Pancreas (tissue), 10 donors: ENCODE data around the gene PDLIM3. TPM values are rescaled to one million over a fixed set of nuclear protein-coding genes. Genes with fewer than 3 reads are reported as not detected.
A peak's percentile ranks its signal among the peaks of the same experiment; 100 is the strongest.

Experiments
- ATAC-seq, 4 donors: fragments of 200-7000 bp; cut with Tn5 transposase; one replicate each; pipeline versions ENCODE4 v1.8.0 to v1.9.1; 2020; ENCODE audit warnings: mild to moderate bottlenecking in 4 of 4, moderate library complexity in 4 of 4
- DNase-seq, 6 donors: peaks; one replicate each; pipeline ENCODE4 v3.0.0-alpha.2; 2020
- FAIRE-seq: peaks from 2 replicates; lab custom pipeline; 2012; peaks lifted over from hg19 to GRCh38; lab: Jason Lieb, UNC
- H3K27ac ChIP-seq, 4 donors: fragments of 200-600 bp; sonication (generic); 1 replicate in 3 of 4; 2 replicates in 1 of 4; pipeline versions ENCODE4 v1.5.0 to v1.8.0; 2020
- H3K27me3 ChIP-seq, 4 donors: fragments of 200-600 bp; one replicate each; pipeline ENCODE4 v1.8.0; 2021
- H3K36me3 ChIP-seq, 3 donors: fragments of 200-600 bp; sonication (generic) in 1 of 3; one replicate each; pipeline versions ENCODE4 v1.5.0 to v1.8.0; 2020 to 2021
- H3K4me1 ChIP-seq, 3 donors: fragments of 200-600 bp; one replicate each; pipeline ENCODE4 v1.8.0; 2021
- H3K4me3 ChIP-seq, 4 donors: fragments of 200-600 bp; sonication (generic) in 2 of 4; one replicate each; pipeline versions ENCODE4 v1.5.0 to v1.8.0; 2020 to 2021
- H3K9me3 ChIP-seq, 4 donors: fragments of 200-600 bp; one replicate each; pipeline ENCODE4 v1.8.0; 2021
- CTCF ChIP-seq, 4 donors: fragments of 200-600 bp; sonication (generic) in 3 of 4; IDR thresholded peaks; one replicate each; pipeline versions ENCODE4 v1.5.0 to v1.8.0; 2021; ENCODE audit warnings: antibody characterized with exemption in 4 of 4
- WGBS, 2 donors: extraction: QIAGEN DNeasy Blood & Tissue Kit; methylation state at CpG; one replicate each; pipeline ENCODE4 v1.1.7; 2013; 5-methylcytosine and 5-hydroxymethylcytosine counted together
- intact Hi-C, 3 donors: fragments of 100-400 bp; cut with DNase I; formaldehyde crosslinking; loops; one replicate each; pipeline versions ENCODE4 v1.11.1 to v1.14.2; 2022
- polyA plus RNA-seq, 2 donors: library from polyadenylated mRNA; stranded (reverse); fragments of 200-250 nt; gene quantifications; one replicate each; pipeline ENCODE4 v1.2.3, GENCODE V29; 2013
- total RNA-seq, 6 donors: library from RNA; stranded (reverse); fragmentation: NEBNext Ultra II Directional in 4 of 6; extraction: Animal tissue kit (Norgen Biotek cat#: 25700) in 4 of 6; gene quantifications; one replicate each; pipeline versions ENCODE4 v1.2.1 to v1.2.4, GENCODE V29; 2021 to 2023
- donor health status: healthy with polysubstance abuse.
- donor health status: DM: no; HTN: no; CAD: no; lungs with moderate emphysema.
- donor health status: DM: no; HTN: no; CAD: no.
- donor health status: control.
- donor health status: control.
- donor health status: Bipolar disorder and iron deficiency.
- donor health status: DM: yes; HTN: yes; CAD: no.
- donor health status: DM: no; HTN: no; CAD: no.
- donor health status: DM: no; HTN: no; CAD: no.
- donor health status: DM: yes; HTN: yes; CAD: no.

Gene PDLIM3
- total and polyA plus RNA-seq, 8 donors = 6.3 to 50.5 (median 18.9) TPM

- 70 to 82% methylated on average over 3 of the region's 3 CpGs for WGBS, 2 donors
- FAIRE-seq = no peak
- Histone ChIP-seq H3K36me3 (no peaks in the 10 kb centered on the region), H3K27me3 (no peaks in the 10 kb centered on the region), H3K4me1 (peaks cover 0 to 4% (median 0%) of the 10 kb centered on the region in 3 donors), H3K9me3 (no peaks in the 10 kb centered on the region), H3K4me3 (no peak overlapping the region), H3K27ac (no peak overlapping the region)
- intact Hi-C loops = no loop called here
- DNase-seq = no peak
- no peak for ATAC-seq
- TF ChIP-seq CTCF (IDR thresholded peaks at IDR 0.05) = no peak
These were observed 43.0 kb upstream of the PDLIM3 start for GRCh38 chr4:185578284-185578683.

- Histone ChIP-seq H3K27me3 (no peaks in the 10 kb centered on the region), H3K4me3 (no peak overlapping the region), H3K36me3 (no peaks in the 10 kb centered on the region), H3K4me1 (peaks cover 0 to 4% (median 0%) of the 10 kb centered on the region in 3 donors), H3K9me3 (no peaks in the 10 kb centered on the region), H3K27ac (peak overlapping the region in 3 of 4 donors; percentile 7 to 55 (median 35))
- peak in 2 of 4 donors; percentile 19 to 32 for ATAC-seq
- no peak for DNase-seq
- FAIRE-seq = no peak
- WGBS, 2 donors = 63 to 67% methylated on average over 8 of the region's 8 CpGs
- intact Hi-C loops = no loop called here
- no peak for TF ChIP-seq CTCF (IDR thresholded peaks at IDR 0.05)
These were observed 41.9 kb upstream of the PDLIM3 start for GRCh38 chr4:185576962-185577950.

- ATAC-seq = peak in 3 of 4 donors; percentile 31 to 61 (median 56)
These were observed 41.1 kb upstream of the PDLIM3 start for GRCh38 chr4:185576314-185576961.

GRCh38 chr4:185573651-185574199, 38.4 kb upstream of the PDLIM3 start:
- H3K36me3 ChIP-seq = no peaks in the 10 kb centered on the region
- no peak for TF ChIP-seq CTCF (IDR thresholded peaks at IDR 0.05)
- intact Hi-C loops = no loop called here
- H3K9me3 ChIP-seq = no peaks in the 10 kb centered on the region
- H3K27ac ChIP-seq = no peak overlapping the region
- WGBS, 2 donors = 73 to 77% methylated on average over 10 of the region's 10 CpGs
- H3K4me1 ChIP-seq = peaks cover 0 to 5% (median 0%) of the 10 kb centered on the region in 3 donors
- no peak for DNase-seq
- H3K27me3 ChIP-seq = no peaks in the 10 kb centered on the region
- FAIRE-seq = no peak
- ATAC-seq = peak; percentile 51 to 77 (median 71)
- no peak overlapping the region for H3K4me3 ChIP-seq

More at GRCh38 chr4:185576314-185576961, 41.1 kb upstream of the PDLIM3 start:
- Histone ChIP-seq H3K9me3 (no peaks in the 10 kb centered on the region), H3K27me3 (no peaks in the 10 kb centered on the region), H3K27ac (peak overlapping the region in 2 of 4 donors; percentile 35 to 55), H3K4me1 (peaks cover 0 to 4% (median 0%) of the 10 kb centered on the region in 3 donors), H3K36me3 (no peaks in the 10 kb centered on the region), H3K4me3 (no peak overlapping the region)
- no peak for TF ChIP-seq CTCF (IDR thresholded peaks at IDR 0.05)
- no peak for FAIRE-seq
- intact Hi-C loops = no loop called here
- no peak for DNase-seq
- 49 to 58% methylated on average over 9 of the region's 9 CpGs for WGBS, 2 donors
